ENCODE data around the gene LEKR1.

DNA sequence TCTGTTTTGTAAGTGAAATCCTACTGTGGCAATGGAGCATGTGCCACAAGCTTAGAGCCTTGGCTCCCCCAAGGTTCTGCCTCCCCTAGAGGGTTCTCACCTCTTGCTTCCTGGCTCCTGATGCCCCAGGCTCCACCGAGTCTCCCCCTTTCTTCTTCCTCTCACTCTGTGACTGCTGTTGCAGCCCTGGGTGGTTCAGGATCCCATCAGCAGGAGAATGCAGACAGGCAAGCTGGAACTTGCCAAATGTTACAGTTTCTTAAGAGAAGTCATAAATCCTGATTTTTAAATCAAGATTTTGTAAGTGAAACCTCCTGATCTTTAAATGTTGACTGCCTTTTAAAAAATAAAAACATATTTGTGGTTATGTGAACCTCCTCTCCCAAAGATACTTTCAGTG is 199.9 kb downstream of the LEKR1 start:
- no peak for TF ChIP-seq POLR2A (IDR thresholded peaks at IDR 0.05)
- TF ChIP-seq, protein P1, sequence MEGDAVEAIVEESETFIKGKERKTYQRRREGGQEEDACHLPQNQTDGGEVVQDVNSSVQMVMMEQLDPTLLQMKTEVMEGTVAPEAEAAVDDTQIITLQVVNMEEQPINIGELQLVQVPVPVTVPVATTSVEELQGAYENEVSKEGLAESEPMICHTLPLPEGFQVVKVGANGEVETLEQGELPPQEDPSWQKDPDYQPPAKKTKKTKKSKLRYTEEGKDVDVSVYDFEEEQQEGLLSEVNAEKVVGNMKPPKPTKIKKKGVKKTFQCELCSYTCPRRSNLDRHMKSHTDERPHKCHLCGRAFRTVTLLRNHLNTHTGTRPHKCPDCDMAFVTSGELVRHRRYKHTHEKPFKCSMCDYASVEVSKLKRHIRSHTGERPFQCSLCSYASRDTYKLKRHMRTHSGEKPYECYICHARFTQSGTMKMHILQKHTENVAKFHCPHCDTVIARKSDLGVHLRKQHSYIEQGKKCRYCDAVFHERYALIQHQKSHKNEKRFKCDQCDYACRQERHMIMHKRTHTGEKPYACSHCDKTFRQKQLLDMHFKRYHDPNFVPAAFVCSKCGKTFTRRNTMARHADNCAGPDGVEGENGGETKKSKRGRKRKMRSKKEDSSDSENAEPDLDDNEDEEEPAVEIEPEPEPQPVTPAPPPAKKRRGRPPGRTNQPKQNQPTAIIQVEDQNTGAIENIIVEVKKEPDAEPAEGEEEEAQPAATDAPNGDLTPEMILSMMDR (IDR thresholded peaks at IDR 0.05): no peak
